ENCODE results near the gene TNFAIP8L1.

DNA sequence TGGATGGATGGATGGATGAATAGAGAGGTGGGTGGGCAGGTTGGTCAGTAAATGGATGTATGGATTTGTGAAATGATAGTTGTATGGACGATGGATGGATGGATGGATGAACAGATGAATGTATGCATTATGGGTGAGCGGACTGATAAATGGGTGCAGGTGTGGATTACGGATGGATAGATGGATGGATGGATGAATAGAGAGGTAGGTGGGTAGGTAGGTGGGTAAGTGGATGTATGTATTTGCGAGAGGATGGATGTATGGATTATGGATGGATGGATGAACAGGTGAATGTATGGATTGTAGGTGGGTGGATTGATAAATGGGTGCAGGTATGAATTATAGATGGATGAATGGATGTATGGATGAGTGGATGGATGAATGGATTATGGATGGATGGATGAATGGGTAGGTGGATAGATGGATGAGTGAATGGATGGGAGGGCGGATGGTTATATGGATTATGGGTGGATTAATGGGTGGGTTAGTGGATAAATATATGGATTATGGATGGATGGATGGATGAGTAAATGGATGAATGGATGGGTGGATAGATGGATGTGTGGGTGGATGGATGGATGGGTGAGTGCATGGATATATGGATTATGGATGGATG is 37.0 kb upstream of the TNFAIP8L1 start:
- TF ChIP-seq ZNF274 (IDR thresholded peaks at IDR 0.05; ENCODE audit: low read depth, low read length) (no peak), YY1 (IDR thresholded peaks at IDR 0.05; ENCODE audit: insufficient read depth, insufficient read length) (no peak)
